NCI-H226 (cell line): Measurements from ENCODE around the gene LYRM4.
"Not testable (repeated sequence)": the region's sequence is repeated elsewhere in the genome, so short reads cannot be mapped to it uniquely, and the experiment has no call there.

Experiments used
- DNase-seq: peaks from one replicate; pipeline ENCODE4 v3.0.0-alpha.2; 2015

The LYRM4 gene

GRCh38 chr6:5138995-5139827 lies 121.5 kb downstream of the LYRM4 start:
- DNase-seq, result no peak

GRCh38 chr6:5136851-5137250 lies 123.9 kb downstream of the LYRM4 start:
- no peak for DNase-seq

- DNase-seq, result peak; percentile 34
Measured at GRCh38 chr6:5135788-5136376, 124.9 kb downstream of the LYRM4 start.

- no peak for DNase-seq
Measured at GRCh38 chr6:5133943-5134342, 126.8 kb downstream of the LYRM4 start.

GRCh38 chr6:5132731-5133130 lies 128.0 kb downstream of the LYRM4 start:
- no peak for DNase-seq

- DNase-seq, result no peak
Measured at GRCh38 chr6:5130135-5130866, 130.4 kb downstream of the LYRM4 start.

GRCh38 chr6:5128351-5128750 lies 132.4 kb downstream of the LYRM4 start:
- no peak for DNase-seq

- no peak for DNase-seq
Measured at GRCh38 chr6:5127106-5127687, 133.6 kb downstream of the LYRM4 start.

GRCh38 chr6:5126214-5126613 lies 134.5 kb downstream of the LYRM4 start:
- DNase-seq, result peak; percentile 73

- peak; percentile 82 for DNase-seq
Measured at GRCh38 chr6:5125152-5126006, 135.4 kb downstream of the LYRM4 start.

GRCh38 chr6:5124526-5124925 lies 136.2 kb downstream of the LYRM4 start:
- DNase-seq, result no peak

GRCh38 chr6:5123296-5124143 lies 137.2 kb downstream of the LYRM4 start:
- no peak for DNase-seq

- no peak for DNase-seq
Measured at GRCh38 chr6:5122504-5123112, 138.1 kb downstream of the LYRM4 start.

GRCh38 chr6:5121956-5122355 lies 138.8 kb downstream of the LYRM4 start:
- DNase-seq, result no peak

- no peak for DNase-seq
Measured at GRCh38 chr6:5121479-5121878, 139.3 kb downstream of the LYRM4 start.

GRCh38 chr6:5120543-5120942 lies 140.2 kb downstream of the LYRM4 start:
- DNase-seq, result not testable (repeated sequence)

GRCh38 chr6:5120011-5120410 lies 140.7 kb downstream of the LYRM4 start:
- no peak for DNase-seq

- DNase-seq, result no peak
Measured at GRCh38 chr6:5119090-5119951, 141.4 kb downstream of the LYRM4 start.

- DNase-seq, result no peak
Measured at GRCh38 chr6:5116243-5116991, 144.3 kb downstream of the LYRM4 start.
